Measurements from ENCODE around the gene LGR6.

LGR6 gene

GRCh38 chr1:202293569-202293968 is 100.0 kb downstream of the LGR6 start:
- DNase-seq = no peak

GRCh38 chr1:202302166-202302565 is 108.6 kb downstream of the LGR6 start:
- no peak for DNase-seq

- no peak for DNase-seq
Measured at GRCh38 chr1:202304375-202304774, 110.8 kb downstream of the LGR6 start.

GRCh38 chr1:202305168-202305567 is 111.6 kb downstream of the LGR6 start:
- DNase-seq = no peak

GRCh38 chr1:202306535-202307345 is 113.1 kb downstream of the LGR6 start:
- no peak for DNase-seq

DNA sequence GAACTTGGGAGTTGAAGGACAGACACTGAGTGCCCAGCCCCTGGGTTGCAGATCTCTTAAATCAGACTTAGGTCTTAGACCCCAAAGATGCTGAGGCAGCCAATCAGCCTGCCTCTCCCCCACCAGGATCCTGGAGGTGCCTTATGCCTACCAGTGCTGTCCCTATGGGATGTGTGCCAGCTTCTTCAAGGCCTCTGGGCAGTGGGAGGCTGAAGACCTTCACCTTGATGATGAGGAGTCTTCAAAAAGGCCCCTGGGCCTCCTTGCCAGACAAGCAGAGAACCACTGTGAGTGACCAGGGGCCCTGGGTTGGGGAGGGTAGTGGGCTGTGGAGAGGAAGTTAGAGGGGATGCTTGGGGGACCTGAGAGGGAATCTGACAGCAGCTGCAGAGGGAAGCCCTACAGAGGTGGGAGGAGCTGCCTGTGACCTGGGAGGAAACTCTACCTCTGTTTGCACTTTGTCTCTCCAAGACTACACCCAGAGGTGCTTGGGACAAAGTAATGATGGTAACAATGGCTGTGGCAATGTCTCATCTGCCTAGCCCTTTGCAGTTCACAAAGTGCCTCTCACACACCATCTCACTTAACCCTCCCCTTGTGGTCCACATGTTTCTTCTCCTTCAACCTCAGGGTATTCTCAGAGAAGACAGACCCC is 116.6 kb downstream of the LGR6 start:
- no peak for DNase-seq

GRCh38 chr1:202310746-202311145 is 117.1 kb downstream of the LGR6 start:
- DNase-seq = no peak

DNA sequence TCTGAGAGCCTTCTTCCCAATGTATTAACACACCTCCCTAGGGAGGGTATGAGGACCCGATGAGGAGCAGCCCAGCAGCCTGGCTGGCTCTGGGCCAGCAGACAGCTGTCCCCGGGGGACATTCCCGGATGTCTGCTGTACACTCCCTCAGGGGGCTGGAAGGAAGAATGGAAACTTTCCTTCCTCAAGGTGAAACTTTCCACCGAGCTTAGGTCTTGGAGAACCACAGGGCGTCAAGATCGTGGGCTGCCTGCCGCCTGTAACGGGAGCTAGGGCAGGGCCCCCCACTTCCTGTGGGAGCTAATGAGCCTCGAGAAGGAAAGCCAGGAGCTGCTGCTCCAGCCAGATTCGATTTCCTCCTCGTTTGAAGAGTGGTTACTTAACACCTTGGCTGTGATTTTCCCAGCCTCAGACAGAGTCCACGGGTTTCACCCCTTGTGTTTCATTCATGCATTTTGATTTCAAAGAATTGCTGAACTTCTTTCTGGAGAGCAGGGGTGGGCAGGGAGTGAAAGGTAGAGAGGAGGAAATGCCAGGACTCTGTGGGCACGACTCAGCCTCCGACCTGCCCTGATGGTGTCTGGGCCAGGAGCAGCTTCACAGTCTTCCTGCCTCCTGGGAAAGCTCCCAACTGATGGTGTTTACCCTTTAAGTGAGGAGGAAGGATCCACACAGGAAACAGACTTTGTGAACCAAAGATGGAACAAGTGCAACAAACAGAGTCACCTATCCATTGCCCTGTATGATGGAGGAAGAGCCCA is 118.5 kb downstream of the LGR6 start:
- no peak for DNase-seq

DNA sequence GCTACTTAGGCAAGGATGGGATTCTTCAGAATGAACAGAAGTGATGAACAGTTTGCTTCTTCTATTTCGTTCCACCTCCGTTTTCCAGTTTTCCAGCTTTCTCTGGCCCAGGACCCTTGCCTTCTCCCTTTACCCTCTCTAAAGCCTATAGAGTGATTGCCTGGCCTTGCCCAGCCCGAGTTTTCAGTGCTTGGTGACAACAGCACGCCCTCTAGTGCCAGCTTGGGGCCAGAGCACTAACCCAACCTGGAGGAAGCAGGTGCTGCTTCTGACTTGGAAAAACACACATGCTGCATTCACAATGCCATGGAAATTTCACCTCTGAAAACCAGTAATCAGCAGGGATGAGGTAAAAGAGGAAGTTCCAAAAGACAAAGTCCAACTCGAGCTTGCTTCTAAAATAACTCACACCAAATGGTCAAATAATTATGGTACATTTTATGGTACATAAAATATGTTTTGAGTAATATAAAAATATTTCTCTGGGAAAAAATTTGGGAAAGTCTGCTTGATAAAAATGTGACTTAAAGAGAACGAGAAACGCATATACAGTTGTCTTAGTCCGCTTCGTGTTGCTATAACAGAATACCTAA is 122.1 kb downstream of the LGR6 start:
- DNase-seq = peak; percentile 68

- no peak for DNase-seq
Measured at GRCh38 chr1:202316186-202316585, 122.6 kb downstream of the LGR6 start.

GRCh38 chr1:202317941-202318925 is 124.6 kb downstream of the LGR6 start:
- no peak for DNase-seq

DNA sequence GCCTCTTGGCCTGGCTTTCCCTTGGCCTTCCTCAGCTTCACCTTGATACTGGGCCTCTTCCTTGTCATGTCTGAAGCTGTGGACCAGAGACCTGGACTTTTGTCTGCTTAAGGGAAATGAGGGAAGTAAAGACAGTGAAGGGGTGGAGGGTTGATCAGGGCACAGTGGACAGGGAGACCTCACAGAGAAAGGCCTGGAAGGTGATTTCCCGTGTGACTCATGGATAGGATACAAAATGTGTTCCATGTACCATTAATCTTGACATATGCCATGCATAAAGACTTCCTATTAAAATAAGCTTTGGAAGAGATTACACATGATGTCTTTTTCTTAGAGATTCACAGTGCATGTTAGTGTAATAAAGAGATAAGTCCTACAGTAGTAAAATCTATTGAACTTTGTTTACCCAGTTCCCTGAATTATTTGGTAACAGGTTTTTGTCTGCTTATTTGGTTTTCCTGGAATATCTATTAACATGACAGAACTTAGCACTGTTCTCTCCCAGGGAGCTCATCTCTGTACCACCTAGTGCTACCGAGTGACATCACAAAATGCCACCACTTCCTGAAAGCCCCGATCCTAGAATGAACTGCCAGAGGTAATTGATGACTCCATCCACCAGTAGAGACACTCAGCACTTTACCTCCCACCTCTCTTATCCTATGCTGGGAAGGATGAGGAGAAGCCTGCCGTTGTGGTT is 125.9 kb downstream of the LGR6 start:
- no peak for DNase-seq

DNA sequence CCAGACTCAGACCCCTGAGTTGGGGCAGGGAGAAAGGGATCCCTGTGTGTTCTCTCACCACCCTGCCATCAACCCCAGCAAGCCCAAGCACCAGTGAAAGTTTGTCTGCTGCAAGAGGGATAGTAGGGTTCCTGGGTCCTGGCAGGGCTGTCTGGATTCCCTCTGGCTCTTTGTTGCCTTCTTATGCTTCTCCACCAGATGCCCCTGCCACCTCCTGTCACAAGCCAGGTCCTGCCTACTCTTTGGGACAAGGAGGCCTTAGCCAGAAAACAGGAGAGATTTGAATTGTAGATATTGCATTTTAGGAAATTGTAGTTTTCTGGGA is 126.4 kb downstream of the LGR6 start:
- DNase-seq = no peak

DNA sequence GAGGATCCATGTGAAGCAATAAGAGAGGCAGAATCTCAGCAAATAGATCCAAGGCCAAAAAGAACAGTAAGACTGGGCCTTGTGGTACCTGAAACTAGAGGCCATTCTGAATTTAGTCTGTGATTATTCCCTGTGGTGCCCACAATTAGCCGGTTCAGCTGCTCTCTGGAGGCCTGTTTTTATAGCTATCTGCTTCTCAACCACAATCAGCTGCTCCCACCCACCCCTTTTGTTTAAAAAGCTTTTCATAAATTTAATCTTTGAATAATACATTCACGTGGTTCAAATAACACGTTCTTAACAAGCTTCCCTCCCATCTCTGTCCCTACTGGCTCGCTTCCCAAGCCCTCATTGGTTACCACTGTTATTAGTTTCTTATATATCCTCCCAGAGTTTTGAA is 130.1 kb downstream of the LGR6 start:
- no peak for DNase-seq

- DNase-seq = no peak
Measured at GRCh38 chr1:202324646-202325045, 131.0 kb downstream of the LGR6 start.

DNA sequence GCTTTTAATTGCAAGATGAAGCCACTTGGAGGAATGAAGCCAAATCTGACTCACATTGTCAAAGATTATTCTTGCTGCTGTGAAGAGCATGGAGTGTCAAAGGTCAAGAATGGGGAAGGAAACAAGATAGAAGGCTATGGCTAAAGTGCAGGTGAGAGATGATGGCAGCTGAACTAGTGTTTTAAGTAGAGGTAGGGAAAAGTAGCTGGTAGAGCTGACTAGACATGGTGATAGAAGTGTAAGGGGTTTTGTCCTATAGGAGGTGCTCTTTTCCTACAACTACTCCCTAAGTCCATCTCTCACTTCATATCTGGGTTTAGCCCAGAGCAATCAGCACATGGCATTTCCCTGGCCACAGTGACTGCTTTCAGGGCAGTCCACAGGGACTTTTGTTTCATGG is 136.3 kb downstream of the LGR6 start:
- no peak for DNase-seq

- no peak for DNase-seq
Measured at GRCh38 chr1:202333861-202334260, 140.3 kb downstream of the LGR6 start.

DNA sequence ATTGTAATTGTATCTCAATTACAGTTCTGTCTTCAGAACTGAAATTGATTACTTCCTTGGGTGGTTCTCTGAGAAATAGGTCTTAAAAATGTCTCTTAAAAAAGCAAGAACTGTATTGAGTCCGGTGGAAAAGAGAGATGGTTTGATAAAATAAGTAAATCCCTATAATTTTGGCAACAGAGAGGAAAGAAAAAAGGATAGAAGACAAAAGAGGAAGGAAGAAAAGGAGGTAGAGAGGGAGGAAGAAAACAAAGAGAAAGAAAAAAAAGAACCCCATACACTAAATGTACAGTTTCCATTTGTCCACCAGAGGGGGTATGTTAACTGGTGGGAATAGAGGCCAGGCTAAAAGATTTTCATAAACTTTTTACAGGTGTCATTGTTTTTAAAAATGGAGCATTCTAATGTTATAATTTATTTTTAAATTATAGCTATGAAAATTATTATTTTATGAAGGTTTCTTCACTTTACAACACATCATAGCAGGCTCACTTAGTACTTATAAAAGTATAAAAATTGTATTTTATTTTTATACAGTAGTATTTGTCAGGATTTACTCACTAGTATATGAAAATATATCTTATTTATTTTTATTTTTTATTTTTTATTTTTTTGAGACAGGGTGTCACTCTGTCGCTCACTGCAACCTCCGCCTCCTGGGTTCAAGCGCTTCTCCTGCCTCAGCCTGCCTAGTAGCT is 150.2 kb downstream of the LGR6 start:
- no peak for DNase-seq

GRCh38 chr1:202348005-202348508 is 154.5 kb downstream of the LGR6 start:
- DNase-seq = no peak

DNA sequence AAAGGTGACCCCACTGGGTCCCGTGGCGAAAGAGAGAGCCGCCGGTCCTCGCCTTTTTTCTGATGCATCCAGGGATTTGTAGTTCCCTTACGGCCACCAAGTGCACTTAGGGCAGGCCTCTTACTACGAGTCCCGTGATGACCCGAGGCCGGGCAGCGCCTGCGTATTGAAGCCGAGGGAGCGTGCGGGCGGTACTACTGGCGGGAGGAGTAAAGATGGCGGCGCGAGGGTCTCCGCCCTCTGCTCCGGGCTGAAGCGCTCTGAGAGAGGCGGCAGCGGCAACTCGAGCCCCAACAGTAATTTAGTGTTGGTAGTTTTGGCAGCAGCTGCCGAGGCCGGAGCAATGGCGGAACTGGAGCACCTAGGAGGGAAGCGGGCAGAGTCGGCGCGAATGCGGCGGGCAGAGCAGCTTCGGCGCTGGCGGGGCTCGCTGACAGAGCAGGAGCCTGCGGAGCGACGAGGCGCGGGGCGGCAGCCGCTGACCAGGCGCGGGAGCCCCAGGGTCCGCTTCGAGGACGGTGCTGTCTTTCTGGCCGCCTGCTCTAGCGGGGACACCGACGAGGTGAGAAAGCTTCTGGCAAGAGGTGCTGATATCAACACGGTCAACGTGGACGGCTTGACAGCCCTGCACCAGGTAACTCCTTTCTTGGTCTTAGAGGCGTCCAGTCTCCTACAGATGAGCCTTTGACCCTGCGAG is 155.1 kb downstream of the LGR6 start, which contains the start of gene PPP1R12B:
TSS of gene PPP1R12B (plus strand) at position 191 of the 697 bp plus-strand sequence. CDS start at position 344, 153 bp downstream.
- DNase-seq = peak; percentile 50

Data from 8988T (cell line).